Activated gamma-delta T cell treated with anti-CD3 and anti-CD28 coated beads, Interleukin-2, amount 50 U/mL, for 16 hours (primary cell): ENCODE results near the gene PTPRR.

ENCODE experiments used
- DNase-seq: peaks from one replicate; pipeline ENCODE4 v3.0.0-alpha.2; 2020; ENCODE audit warnings: low read depth

PTPRR gene

GRCh38 chr12:70908978-70909377 is 11.6 kb downstream of the PTPRR start:
- no peak for DNase-seq

- DNase-seq, result no peak
Observed at GRCh38 chr12:70907412-70907811, 13.1 kb downstream of the PTPRR start.

GRCh38 chr12:70895956-70896355 is 24.6 kb downstream of the PTPRR start:
- no peak for DNase-seq

DNA sequence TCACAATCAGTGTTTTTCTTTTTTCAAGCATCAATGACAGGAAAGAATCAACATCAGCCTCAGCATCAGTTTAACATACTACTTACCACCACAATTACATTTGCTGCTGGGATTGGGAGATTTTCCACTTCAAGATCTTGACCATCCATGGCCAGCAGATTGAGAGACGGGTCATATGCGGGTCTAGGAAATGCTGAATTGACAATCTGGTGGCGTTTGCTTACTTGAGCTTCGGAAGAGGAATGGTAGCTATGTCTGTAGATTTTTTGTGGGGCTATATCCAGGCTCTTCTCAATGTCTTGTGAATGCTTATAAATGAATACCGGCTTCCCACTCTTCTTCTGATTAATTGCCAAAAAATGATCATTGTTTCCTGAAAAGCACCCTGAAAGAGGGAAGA is 27.9 kb downstream of the PTPRR start:
- no peak for DNase-seq

DNA sequence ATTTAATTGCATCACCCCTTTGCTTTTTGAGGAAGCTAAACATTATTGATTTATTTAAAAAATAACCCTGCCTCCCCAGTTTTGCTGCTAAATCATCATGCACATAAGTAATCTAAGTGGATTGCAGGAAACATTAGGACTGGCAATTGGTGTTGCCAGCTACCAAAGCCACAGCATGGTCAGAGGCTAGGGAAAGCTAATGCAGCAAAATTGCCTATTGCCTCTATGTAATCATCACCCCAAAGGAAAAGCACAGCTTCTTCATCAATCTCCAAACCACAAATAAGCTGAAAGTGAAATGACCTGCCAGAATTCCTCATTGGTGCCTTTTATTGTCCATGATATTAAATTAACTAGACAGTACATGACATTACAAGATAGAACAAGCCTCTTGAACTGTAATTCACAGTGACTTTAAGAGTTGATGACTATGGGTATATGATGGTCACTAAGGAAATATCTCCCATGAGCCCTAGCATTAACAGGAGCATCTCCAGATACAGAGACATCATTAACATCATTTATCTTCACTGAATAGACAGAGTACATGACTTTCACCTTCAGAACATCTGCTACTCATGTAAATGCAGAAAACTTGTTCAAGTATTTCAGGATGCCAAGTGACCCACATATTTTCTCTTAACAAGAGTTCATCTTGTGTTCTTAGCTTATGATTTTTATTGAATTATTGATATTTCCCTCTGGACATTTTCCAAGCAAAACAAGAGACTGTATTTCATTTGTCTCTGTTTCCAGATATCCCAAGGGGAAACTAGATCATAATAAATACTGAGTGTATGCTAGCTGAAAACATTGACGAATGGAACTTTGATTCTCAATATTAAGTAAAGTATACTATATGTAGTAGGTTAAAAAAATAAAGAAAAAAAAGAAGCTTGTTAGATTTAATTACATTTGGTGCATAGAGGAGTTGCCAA is 29.4 kb downstream of the PTPRR start:
- DNase-seq, result no peak

DNA sequence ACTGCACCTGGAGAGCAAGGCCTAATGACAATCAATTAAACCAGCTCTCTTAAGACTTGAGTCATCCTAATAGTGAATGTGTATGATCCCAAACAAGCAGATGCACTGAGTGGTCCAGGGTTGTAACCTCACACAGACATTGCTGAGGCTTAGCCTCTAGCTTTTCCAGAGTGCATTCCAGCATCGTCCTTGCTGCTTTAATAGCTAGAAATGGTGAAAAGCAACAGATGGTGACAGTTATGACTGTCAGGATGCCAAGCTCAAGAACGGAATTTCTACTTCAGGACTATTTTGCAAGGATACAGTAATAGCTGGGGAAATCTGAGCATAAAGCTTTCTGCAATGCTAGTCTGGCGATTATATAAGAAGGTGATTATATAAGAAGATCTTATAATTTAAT is 34.6 kb downstream of the PTPRR start:
- DNase-seq, result no peak

DNA sequence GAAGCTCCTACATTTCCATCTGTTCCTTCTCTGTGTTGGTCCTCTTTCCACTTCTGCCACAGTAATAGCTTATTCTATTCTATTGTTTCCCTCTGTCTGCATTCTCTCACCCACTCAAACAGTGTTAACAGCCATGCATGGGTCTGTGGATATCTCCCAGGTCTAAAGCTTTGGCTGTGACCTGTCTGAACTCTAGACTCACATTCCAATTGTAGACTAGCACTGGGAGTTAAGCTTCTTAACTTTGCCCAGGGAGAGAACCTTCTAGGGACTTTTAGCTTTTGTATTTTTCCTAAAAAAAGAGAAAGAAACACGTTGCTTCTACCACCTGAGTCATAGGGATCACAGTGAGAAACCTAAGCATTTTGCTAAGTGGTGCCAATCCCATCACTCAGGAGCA is 36.7 kb downstream of the PTPRR start:
- DNase-seq, result no peak

DNA sequence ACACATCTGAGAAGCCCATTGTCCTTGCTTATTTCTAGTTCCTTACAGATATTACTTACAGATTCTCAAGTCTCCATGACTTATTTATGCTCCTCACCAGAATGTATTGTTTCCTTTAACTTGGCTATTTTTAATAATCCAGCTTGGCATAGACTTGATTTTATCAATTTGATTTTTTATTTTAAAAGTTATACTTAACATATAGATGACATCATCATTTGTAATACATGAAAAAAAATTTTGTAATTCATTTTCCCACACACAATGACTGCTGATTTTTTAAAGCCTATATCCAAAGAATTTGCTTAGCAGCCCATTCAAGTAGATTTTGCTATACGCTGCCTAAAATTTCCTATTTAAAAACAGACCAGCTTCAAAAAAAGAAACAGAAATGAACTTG is 39.8 kb downstream of the PTPRR start:
- DNase-seq, result no peak

GRCh38 chr12:70876952-70877351 is 43.6 kb downstream of the PTPRR start:
- DNase-seq, result no peak

GRCh38 chr12:70875628-70876027 is 44.9 kb downstream of the PTPRR start:
- no peak for DNase-seq

DNA sequence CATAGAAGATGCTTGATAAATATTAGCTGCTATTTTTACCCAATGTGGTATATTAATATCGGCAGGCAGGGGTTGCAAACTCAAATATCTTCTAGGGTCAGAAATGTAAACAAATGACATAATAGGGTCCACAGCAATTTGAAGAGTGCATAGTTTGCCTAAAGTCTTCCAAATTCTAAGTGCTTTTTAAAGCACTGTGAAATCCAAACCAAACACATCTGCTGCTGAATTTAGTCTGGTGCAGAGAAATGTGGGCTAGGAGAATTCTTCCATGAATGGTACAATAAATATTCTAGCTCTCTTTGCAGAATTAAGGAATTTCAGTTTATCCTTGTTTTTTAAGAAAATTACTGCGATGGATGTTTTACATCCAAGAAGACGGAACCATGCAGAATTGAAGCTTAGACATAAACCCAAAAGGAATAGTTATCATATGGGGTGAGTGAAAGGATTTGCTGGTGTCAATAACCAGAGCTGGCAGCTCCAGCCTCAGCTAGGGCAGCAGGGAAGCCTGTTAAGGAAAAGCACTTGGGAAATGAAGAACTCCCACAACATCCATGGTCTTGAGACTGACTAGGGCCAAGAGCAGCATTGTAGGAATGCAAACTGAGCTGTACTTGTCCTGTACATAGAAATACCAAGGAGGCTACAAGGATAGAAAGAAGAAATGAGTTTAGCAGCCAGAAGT is 65.5 kb downstream of the PTPRR start:
- DNase-seq, result no peak

DNA sequence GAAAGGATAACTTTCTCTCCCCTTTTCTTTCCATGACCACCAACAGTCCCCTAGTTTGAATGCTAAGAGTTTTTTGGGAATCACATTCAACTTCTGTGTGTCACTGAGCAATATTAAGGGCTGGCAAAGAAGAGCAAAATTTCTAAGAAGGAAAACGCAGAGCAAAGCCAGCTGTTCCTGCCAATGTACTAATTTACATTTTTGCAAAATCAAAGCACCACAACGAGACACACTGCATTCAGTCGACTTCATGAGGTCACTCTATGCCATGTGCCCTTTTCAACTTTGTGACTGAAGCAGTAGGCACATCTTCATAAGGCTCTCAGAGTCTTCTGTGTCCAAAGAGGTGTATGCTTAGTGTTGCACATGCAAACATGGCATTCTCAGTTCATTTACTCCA is 66.4 kb downstream of the PTPRR start:
- no peak for DNase-seq

- no peak for DNase-seq
Observed at GRCh38 chr12:70853326-70853725, 67.2 kb downstream of the PTPRR start.

DNA sequence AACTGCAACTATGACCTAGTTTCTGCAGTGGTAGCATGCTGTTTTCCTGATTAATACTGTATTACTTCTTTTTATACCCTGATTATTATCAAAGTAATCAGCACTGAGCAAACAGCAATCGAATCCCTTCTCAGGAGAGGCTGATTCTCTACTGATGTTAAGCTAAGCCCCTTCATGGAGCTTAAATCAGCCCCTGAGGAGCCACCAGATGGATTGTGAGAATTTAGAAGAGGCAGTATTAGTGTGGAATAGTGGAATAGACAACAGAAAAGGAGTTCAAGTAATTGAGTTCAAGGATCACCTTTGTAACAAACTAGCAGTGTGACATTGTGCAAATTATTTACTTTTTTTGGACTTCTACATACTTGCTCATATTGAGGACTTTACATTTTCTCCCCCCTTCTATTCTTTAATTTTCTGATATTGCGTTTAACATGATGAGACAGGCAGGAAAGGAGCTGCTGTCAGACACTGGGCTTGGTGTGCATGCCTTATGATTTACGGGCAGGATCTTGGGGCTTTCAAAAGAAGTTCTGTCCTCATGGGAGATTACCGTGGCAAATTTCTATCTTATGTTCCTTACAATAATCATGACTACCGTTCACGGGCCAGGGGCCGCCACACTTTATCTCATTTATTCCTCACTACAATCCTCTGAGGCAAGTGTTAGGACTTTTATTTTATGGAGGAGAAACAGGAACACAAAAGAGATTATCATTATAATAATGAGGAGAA is 68.0 kb downstream of the PTPRR start:
- no peak for DNase-seq

- DNase-seq, result no peak
Observed at GRCh38 chr12:70849265-70849960, 71.1 kb downstream of the PTPRR start.

GRCh38 chr12:70847871-70848270 is 72.7 kb downstream of the PTPRR start:
- no peak for DNase-seq

DNA sequence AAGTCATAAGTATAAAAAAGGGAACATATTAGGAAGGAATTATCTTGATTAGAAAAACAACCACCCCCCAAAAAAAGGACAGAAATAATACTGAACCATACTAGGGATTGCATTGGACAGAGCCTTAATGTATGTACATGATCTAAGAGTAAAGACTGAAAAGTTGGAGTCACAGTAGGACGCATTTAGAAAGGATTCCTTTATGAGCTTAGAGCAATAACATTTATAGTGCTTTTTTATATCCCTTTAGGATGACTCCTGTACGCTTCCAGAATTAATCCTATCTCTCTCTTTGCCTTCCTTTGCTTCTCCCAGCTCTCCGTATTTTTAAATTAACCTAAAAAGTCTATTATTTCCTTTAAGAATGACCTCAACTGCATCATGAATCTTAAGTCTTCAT is 75.3 kb downstream of the PTPRR start:
- no peak for DNase-seq

DNA sequence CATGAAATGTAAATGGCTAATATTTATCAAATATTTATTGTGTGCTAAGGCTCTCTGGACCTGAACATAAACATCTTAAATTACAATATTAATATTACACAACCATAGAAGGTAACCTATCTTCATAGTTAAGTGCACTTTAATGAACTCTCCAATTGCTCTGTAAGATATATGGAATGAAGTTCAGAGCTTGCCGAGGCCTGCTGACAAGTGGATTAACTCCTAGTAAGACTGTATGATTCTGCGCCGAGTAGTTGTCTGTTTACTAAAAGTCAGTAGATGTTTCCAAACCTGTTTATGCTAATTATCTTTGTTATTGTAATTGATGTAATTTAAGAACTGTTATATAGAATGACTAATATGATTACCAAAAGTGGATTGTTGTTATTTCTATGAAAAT is 77.2 kb downstream of the PTPRR start:
- no peak for DNase-seq

GRCh38 chr12:70842942-70843341 is 77.6 kb downstream of the PTPRR start:
- DNase-seq, result no peak

DNA sequence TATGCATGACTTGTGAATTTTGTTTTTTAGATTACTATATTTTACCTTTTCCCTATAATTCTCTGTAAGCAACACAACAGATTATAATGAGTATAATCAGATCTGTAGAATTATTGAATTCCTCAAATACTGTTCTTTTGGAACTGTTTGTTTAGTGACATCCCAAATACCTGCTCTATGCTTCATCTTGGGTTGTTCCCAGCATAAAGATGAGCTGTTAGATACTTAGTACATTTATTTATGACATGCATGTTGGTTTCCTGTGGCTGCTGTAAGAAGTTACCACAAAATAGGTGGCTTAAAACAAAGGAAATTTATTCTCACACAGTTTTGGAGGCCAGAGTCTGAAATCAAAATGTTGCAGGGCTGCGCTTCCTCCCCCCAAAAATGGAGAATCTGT is 78.4 kb downstream of the PTPRR start:
- no peak for DNase-seq

DNA sequence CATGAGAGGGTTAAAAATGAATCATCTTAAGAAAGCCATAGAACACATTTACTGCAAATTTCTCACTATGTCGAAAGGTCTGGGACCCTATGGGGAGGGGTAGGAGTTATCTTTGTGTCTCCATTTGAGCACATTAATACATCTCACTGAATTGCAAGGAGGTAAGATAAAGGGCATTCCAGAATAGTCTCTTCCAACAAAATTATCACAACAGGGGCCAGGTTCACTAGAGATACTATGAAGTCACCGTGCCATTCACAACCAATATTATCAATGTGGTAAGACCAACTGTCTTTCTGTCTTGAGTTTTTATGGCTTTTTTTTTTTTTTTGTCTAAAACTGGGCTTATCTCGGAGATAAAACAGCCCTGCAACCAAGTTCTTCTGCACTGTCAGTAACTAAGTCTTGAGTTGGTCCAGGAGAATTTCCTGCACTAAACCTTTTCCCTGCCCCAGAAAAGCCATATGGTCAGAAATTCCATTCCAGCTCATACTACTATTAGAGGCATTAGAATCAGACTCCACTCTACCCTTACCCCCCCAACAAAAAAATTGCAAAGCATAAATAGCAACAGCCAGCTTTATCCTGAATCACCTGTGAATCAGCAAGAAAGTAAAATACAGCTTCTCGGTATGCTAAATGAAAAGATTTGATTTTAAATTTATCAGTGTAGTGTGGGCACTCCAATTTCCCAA is 79.7 kb downstream of the PTPRR start:
- DNase-seq, result no peak

- no peak for DNase-seq
Observed at GRCh38 chr12:70839544-70839943, 81.0 kb downstream of the PTPRR start.
